SK-N-SH treated with all-trans-retinoic acid at 6 μM for 48 hours (cell line): Measurements from ENCODE around the gene PTOV1.

Source experiments
- CREB5 ChIP-seq: fragments of 250-450 bp; sonication (Bioruptor Pico); IDR thresholded peaks from 2 replicates; pipeline ENCODE4 v1.5.1; 2020; ENCODE audit warnings: low read depth, mild to moderate bottlenecking, moderate library complexity
- CSRNP3 ChIP-seq: fragments of 250-450 bp; sonication (Bioruptor Pico); IDR thresholded peaks from 2 replicates; pipeline ENCODE4 v1.5.1; 2021; ENCODE audit warnings: mild to moderate bottlenecking, moderate library complexity

- TF ChIP-seq CSRNP3 (CRISPR knock-in tag): no peak
- no peak for TF ChIP-seq CREB5 (CRISPR knock-in tag)
Measured at GRCh38 chr19:49894011-49894664, 43.2 kb downstream of the PTOV1 start.
